Bone marrow (tissue), 2 donors: ENCODE data around the gene SLC32A1.

ENCODE experiments used
- DNase-seq, 2 donors: peaks; one replicate each; lab custom pipeline; 2025; lab: John Stamatoyannopoulos, UW

Gene SLC32A1, protein sequence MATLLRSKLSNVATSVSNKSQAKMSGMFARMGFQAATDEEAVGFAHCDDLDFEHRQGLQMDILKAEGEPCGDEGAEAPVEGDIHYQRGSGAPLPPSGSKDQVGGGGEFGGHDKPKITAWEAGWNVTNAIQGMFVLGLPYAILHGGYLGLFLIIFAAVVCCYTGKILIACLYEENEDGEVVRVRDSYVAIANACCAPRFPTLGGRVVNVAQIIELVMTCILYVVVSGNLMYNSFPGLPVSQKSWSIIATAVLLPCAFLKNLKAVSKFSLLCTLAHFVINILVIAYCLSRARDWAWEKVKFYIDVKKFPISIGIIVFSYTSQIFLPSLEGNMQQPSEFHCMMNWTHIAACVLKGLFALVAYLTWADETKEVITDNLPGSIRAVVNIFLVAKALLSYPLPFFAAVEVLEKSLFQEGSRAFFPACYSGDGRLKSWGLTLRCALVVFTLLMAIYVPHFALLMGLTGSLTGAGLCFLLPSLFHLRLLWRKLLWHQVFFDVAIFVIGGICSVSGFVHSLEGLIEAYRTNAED

GRCh38 chr20:38723848-38724625, at the start of gene SLC32A1:
SLC32A1 (plus strand) TSS chr20:38724486; CDS start chr20:38724725, 239 bp downstream.
- DNase-seq: no peak

- DNase-seq: no peak
Observed at GRCh38 chr20:38674765-38675133, 49.5 kb upstream of the SLC32A1 start.

- DNase-seq: no peak
Observed at GRCh38 chr20:38676576-38676975, 47.7 kb upstream of the SLC32A1 start.

DNA sequence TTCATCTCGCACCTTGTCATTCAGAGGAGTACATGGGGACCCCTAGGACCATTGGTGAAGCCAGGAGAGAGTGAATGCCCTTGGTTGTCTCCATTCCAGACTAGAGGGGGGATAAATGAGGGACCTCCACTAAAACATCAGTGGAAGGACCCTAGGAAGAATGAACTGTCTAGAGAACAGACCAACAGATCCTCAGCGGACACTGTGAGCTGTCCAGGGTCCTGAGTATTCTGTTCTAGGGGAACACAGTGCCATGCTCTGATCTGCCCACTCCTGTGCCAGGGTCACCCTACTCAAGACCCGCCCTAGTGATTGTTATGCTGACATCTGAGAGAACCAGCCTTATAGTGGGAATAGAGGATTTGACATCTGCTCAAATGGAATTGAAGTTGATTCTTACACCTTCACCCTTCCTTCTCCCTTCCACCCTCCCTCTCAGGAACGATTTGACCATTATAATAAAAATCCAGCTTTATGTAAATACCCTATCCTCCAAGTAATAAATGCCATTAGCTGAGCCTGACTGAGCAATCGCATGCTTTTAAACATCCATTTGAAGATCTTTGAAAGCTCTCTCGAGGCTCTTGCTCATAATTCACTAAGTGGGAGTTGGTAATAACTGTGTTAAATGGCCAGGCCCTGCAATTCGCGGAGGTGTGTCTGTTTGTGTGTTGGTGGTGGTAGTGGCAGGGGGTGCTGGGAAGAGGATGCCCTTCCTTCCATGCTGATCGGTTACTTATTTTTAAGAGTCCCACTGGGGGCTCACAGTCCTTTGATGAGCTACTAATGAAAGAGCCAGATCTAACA, 43.6 kb upstream of the SLC32A1 start:
- DNase-seq: no peak

GRCh38 chr20:38685271-38685670, 39.0 kb upstream of the SLC32A1 start:
- DNase-seq: no peak

DNA sequence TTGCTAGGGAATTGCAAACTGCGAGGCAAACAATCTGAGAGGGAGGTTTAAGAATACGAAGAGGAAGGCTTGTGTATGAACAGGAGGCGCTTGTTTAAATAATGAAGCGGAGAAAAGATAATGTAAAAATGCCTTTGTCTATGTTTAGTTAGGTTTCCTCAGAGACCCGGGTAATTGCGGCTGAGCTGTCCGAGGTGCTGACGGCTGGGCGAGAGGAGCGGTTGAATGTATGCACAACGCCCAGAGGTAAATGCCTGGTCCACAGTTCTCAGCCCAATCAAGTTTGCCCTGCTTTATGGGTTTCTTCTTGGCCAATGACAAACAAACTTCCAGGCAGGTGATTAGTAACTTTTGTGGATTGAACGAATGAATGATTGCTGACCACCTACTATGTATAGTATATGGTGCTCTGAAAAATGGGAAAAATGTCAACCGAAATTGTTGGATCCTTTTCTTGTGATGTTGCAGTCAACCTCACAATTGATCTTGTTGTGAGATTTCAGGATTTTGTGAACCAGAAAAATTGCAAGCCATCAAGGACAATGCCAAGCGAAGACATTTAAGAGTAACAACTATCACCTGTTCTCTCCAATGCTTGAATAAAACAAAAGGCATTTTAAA, 38.3 kb upstream of the SLC32A1 start:
- no peak for DNase-seq

DNA sequence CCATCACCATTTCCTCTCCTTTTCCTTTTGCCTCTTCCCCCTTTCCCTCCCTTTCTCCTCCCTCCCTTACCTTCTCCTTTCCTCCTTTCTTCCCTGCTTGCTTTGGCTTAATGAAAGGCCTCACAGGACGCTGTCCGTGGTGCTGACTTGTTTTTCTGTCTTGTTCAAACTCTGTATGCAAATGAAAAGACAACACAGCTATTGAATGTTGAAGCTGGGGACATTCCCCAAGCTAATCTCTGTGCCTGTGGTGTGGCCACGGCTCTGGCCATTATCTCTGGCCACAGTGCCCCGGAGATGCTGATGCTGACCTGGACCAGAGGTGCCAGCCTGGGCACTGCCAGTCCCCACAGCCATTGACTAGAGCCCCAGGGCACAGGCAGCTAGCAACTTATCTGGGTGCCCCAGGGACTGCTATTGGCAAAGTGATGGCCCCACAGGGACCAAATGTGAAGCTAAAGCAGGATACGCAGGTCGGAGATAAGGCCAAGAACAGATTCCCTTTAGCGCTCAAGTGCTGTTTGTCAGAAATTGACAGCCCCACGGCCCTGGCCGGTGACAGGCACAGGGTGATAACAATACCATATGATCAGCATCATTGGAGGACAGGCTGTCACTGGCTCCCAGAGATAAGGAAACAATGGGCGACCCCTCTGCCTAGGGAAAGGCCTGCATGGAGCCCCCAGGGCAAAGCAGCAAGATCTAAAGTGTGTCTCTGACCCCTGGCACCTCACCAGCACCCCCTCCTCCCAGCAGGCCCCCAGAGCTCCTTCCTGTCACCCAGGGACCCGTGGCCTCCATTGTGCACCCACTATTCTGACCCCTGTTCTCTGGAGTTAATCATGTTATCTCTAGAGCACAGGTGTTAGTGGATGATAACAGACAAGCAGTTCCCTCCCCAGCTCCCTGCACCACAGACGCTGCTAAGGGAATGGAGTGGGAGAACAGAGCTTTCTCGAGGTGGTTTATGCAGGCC, 31.6 kb upstream of the SLC32A1 start:
- DNase-seq: no peak

- DNase-seq: no peak
Observed at GRCh38 chr20:38697306-38697705, 27.0 kb upstream of the SLC32A1 start.

- no peak for DNase-seq
Observed at GRCh38 chr20:38698541-38698940, 25.7 kb upstream of the SLC32A1 start.

- no peak for DNase-seq
Observed at GRCh38 chr20:38700141-38700540, 24.1 kb upstream of the SLC32A1 start.

DNA sequence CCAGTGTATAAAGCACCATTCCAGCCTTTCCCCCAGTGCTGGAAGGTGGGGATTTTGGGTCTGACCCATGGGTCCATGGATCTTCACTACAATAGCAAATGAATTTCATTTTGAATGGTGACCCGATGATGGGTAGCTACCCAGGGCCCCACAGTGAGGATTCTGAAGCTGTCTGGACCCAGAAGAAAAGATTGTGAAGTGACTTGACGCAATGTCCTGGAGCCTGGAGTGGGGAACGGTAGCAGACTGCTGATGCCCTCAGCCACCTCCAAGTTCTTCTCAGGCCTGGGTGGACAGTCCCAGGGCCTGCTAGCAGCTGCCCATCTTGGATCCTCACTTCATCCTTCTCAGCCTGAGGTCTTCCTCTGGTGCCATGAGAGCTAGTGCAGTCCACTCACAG, 23.4 kb upstream of the SLC32A1 start:
- DNase-seq: no peak

GRCh38 chr20:38703526-38703925, 20.8 kb upstream of the SLC32A1 start:
- no peak for DNase-seq

GRCh38 chr20:38704136-38704535, 20.1 kb upstream of the SLC32A1 start:
- no peak for DNase-seq

GRCh38 chr20:38706509-38706908, 17.8 kb upstream of the SLC32A1 start:
- DNase-seq: no peak

- DNase-seq: no peak
Observed at GRCh38 chr20:38714308-38714707, 10.0 kb upstream of the SLC32A1 start.

- no peak for DNase-seq
Observed at GRCh38 chr20:38715646-38716045, 8.6 kb upstream of the SLC32A1 start.

DNA sequence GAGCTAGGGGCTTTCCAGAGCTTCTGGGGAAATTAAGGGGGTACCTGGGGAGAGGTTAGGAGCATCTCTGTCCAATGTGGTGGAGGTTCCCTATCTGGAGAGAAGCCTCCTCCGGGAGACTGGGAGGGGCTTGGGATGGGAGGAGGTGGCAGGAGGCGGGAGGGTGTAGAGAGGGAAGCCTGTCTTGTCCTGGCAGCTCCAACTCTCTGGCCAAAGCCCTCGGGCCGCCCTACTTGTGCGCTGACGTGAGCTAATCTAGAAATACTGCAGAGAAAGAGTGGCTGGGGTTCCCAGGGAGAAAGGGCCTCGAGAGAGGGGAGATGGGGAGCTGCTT, 1.6 kb upstream of the SLC32A1 start:
- no peak for DNase-seq

GRCh38 chr20:38723017-38723847, 1.1 kb upstream of the SLC32A1 start:
- no peak for DNase-seq

DNA sequence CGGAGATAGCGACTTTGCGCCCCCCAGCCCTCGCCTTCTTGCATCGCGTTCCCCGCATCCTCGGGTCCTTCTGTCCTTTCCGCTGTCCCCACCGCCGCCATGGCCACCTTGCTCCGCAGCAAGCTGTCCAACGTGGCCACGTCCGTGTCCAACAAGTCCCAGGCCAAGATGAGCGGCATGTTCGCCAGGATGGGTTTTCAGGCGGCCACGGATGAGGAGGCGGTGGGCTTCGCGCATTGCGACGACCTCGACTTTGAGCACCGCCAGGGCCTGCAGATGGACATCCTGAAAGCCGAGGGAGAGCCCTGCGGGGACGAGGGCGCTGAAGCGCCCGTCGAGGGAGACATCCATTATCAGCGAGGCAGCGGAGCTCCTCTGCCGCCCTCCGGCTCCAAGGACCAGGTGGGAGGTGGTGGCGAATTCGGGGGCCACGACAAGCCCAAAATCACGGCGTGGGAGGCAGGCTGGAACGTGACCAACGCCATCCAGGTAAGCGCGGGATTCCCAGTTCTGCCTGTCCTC, 401 bp downstream of the SLC32A1 start:
- DNase-seq: no peak
